GM12874 (cell line): ENCODE data around the gene ZGLP1.

ENCODE experiments used
- CTCF ChIP-seq: IDR thresholded peaks from 2 replicates; pipeline ENCODE4 v1.5.1; 2011; ENCODE audit warnings: low read depth, mild to moderate bottlenecking, control low read depth, low read length, moderate library complexity; ENCODE audit not compliant: insufficient read depth

The ZGLP1 gene

GRCh38 chr19:10316229-10317044 is 6.8 kb upstream of the ZGLP1 start:
- no peak for TF ChIP-seq CTCF

GRCh38 chr19:10315335-10316214 is 6.0 kb upstream of the ZGLP1 start, which contains the start of gene FDX2:
Gene FDX2, minus strand, starts transcription at chr19:10316015. Its CDS starts 19 bp downstream, at chr19:10315996.
- TF ChIP-seq CTCF = no peak

- no peak for TF ChIP-seq CTCF
Observed at GRCh38 chr19:10306327-10306726, 3.3 kb downstream of the ZGLP1 start.

GRCh38 chr19:10305139-10305806 is 4.3 kb downstream of the ZGLP1 start:
- TF ChIP-seq CTCF = no peak

- TF ChIP-seq CTCF = no peak
Observed at GRCh38 chr19:10299545-10300458, 9.8 kb downstream of the ZGLP1 start.

GRCh38 chr19:10295847-10296591 is 13.6 kb downstream of the ZGLP1 start:
- no peak for TF ChIP-seq CTCF
